ENCODE measurements around the gene RGPD6.
"Not testable (repeated sequence)": the region's sequence is repeated elsewhere in the genome, so short reads cannot be mapped to it uniquely, and the experiment has no call there.

DNA sequence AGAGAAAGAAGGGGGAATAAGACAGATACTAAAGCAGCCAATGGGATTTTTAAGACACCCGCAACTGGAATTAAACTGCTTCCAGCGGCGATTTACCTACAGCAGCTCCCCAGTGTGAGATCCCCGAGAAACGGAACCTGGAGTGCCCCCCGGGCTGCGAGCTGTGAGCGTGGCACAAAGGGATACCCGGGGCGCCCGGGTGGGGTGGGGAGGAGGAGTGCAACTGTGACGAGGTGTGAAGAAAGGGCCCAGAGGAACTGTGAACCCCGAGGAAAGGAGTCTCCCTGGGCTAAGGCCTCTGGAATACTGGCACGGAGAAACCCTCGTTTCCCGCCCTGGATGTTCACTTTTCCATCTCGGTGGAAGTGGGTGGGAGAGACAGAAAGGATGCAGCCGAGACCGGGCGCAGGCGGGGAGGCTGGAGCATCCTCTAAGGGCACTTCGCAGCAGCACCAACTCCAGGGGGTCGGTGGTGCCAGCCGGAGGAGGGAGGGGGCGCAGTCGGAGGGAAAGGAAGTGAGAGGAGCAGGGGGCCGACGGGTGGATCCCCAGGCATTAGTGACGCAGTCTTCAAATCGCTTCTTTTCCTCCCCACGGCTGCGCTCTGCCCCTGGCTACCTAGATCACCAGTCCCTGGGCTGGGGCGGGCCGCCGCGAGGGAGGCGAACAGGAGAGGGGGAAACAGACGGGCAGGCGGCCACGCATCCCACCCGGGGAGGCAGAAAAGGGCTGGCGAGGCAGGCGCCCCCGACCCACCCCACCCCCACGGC lies 33.0 kb upstream of the RGPD6 start:
- TF ChIP-seq CTCF (IDR thresholded peaks at IDR 0.05; ENCODE audit: low read depth, low read length); MAX (IDR thresholded peaks at IDR 0.05; ENCODE audit: low read depth, low read length); POLR2A (IDR thresholded peaks at IDR 0.05; ENCODE audit: extremely low read depth, insufficient read length): not testable (repeated sequence)

Data from NB4 (cell line).